ENCODE results near the gene URI1. TPM values are rescaled to one million over a fixed set of nuclear protein-coding genes. Genes with fewer than 3 reads are reported as not detected.

The URI1 gene
- total RNA-seq, 2 donors from 2014 or later: 37.9 to 41.4 TPM

DNA sequence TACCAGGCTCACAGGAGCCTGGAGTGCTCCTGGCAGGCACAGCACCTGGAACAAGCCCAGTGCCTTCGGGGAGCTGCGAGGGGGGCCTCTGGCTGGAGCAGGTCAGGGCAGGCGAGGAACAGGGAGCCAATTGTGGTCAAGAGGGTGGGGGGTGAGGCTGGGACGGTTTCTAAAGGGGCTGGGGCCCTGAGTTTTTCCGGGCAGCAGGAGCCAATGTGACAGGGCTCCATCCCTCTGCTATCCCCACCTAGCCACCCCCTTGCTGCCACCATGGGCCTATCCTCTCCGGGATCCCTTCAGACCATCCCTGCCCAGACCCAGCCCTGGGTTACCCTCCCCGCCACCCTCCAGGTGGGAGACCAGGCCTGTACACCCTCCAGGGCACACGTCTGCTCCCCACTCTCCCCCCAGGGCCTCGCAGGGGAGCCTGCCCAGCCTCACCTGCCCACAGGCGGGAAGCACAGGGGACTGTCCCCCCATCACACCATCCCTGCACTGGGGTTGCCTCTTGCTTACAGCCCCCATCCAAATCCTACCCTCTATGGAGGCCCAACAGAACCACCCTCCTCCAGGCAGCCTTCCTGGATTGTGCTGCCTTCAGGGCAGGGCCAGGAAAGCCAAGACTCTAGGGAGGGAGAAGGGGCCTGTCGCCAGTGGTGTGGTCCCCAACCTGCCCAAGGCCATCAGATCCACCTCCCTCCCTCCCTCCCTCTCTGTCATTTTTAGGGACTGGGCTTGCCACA, 121.0 kb downstream of the URI1 start:
- H3K9ac ChIP-seq (ENCODE audit: low read depth in 2 of 2, low read length in 2 of 2): no peak overlapping the region
- H3K9me3 ChIP-seq: no peaks in the 10 kb centered on the region
- H3K36me3 ChIP-seq: no peaks in the 10 kb centered on the region
- H3K4me1 ChIP-seq: no peaks in the 10 kb centered on the region
- TF ChIP-seq, protein P1, sequence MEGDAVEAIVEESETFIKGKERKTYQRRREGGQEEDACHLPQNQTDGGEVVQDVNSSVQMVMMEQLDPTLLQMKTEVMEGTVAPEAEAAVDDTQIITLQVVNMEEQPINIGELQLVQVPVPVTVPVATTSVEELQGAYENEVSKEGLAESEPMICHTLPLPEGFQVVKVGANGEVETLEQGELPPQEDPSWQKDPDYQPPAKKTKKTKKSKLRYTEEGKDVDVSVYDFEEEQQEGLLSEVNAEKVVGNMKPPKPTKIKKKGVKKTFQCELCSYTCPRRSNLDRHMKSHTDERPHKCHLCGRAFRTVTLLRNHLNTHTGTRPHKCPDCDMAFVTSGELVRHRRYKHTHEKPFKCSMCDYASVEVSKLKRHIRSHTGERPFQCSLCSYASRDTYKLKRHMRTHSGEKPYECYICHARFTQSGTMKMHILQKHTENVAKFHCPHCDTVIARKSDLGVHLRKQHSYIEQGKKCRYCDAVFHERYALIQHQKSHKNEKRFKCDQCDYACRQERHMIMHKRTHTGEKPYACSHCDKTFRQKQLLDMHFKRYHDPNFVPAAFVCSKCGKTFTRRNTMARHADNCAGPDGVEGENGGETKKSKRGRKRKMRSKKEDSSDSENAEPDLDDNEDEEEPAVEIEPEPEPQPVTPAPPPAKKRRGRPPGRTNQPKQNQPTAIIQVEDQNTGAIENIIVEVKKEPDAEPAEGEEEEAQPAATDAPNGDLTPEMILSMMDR (IDR thresholded peaks at IDR 0.05): no peak
- no peak overlapping the region for H3K27ac ChIP-seq
- H3K27me3 ChIP-seq: no peaks in the 10 kb centered on the region
- no peak for DNase-seq
- no peak overlapping the region for H3K4me3 ChIP-seq
- intact Hi-C loops (cut with DNase I): no loop called here

- Histone ChIP-seq H3K36me3 (no peaks in the 10 kb centered on the region), H3K27ac (no peak overlapping the region), H3K9ac (ENCODE audit: low read depth in 2 of 2, low read length in 2 of 2) (no peak overlapping the region), H3K9me3 (no peaks in the 10 kb centered on the region), H3K27me3 (no peaks in the 10 kb centered on the region), H3K4me1 (no peaks in the 10 kb centered on the region), H3K4me3 (no peak overlapping the region)
- intact Hi-C loops (cut with DNase I): no loop called here
- TF ChIP-seq, protein P1 (IDR thresholded peaks at IDR 0.05): no peak
- DNase-seq: no peak
These were observed 121.8 kb downstream of the URI1 start for GRCh38 chr19:30063650-30064347.

- intact Hi-C loops (cut with DNase I): no loop called here
- no peaks in the 10 kb centered on the region for H3K9me3 ChIP-seq
- H3K9ac ChIP-seq (ENCODE audit: low read depth in 2 of 2, low read length in 2 of 2): no peak overlapping the region
- H3K27me3 ChIP-seq: no peaks in the 10 kb centered on the region
- no peak for DNase-seq
- H3K4me3 ChIP-seq: no peak overlapping the region
- TF ChIP-seq, protein P1 (IDR thresholded peaks at IDR 0.05): no peak
- no peaks in the 10 kb centered on the region for H3K36me3 ChIP-seq
- no peak overlapping the region for H3K27ac ChIP-seq
- no peaks in the 10 kb centered on the region for H3K4me1 ChIP-seq
These were observed 122.3 kb downstream of the URI1 start for GRCh38 chr19:30064348-30064699.

GRCh38 chr19:30064771-30065494, 122.9 kb downstream of the URI1 start:
- H3K4me3 ChIP-seq: no peak overlapping the region
- TF ChIP-seq, protein P1 (IDR thresholded peaks at IDR 0.05): no peak
- H3K9me3 ChIP-seq: no peaks in the 10 kb centered on the region
- no peaks in the 10 kb centered on the region for H3K36me3 ChIP-seq
- intact Hi-C loops (cut with DNase I): no loop called here
- no peaks in the 10 kb centered on the region for H3K27me3 ChIP-seq
- H3K4me1 ChIP-seq: no peaks in the 10 kb centered on the region
- H3K9ac ChIP-seq (ENCODE audit: low read depth in 2 of 2, low read length in 2 of 2): no peak overlapping the region
- H3K27ac ChIP-seq: no peak overlapping the region
- DNase-seq: no peak

DNA sequence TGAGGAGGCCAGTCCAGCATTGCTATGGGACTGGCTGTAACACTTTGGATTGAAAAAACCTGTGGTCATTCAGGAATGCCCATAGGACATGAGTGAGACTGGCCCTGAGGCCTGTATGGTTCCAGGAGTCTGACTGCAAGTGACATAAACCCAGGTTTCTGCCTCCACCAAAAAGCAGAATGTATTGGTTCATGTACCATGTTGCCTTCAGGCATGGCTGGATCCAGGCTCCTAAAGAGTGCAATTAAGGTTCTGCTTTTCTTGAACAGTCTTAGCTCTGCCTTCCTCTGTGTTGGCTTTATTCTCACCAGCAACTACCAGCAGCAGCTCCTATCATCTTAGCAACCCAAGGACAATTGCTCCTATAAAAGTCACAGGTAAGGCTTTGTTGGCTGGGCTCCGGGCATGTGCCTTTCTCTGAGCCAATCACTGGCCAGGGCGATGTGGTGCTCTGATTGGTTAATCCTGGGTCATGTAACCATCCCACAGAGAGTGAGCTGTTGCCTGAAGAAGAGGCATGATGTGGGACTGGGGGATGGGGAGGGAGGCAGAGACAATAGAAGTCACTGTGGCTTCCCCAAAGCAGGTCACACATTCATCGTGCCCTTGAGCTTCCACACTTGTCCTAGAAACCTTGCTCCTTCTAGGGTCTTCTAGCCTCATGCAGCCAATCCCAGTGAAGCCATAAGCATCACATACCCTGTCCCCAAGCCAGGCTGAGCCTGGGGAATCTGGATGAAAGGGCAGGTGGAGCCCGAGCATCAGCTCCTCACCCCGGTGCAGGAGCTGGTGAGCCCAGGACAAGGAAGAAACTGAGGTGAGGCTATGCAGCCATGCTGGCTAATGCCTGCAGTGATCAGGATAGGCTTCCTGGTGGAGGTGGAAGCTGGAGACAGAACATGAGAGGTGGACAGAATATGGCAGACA, 123.9 kb downstream of the URI1 start:
- Histone ChIP-seq H3K9me3 (no peaks in the 10 kb centered on the region), H3K27me3 (no peaks in the 10 kb centered on the region), H3K4me1 (no peaks in the 10 kb centered on the region), H3K9ac (ENCODE audit: low read depth in 2 of 2, low read length in 2 of 2) (no peak overlapping the region), H3K4me3 (no peak overlapping the region), H3K36me3 (no peaks in the 10 kb centered on the region), H3K27ac (no peak overlapping the region)
- intact Hi-C loops (cut with DNase I): no loop called here
- no peak for DNase-seq
- TF ChIP-seq, protein P1 (IDR thresholded peaks at IDR 0.05): no peak

Data from colonic mucosa (tissue), 4 donors.